Measurements from ENCODE around the gene DNTTIP2.

GRCh38 chr1:93816970-93817678, 61.9 kb downstream of the DNTTIP2 start:
- TF ChIP-seq, protein P1, sequence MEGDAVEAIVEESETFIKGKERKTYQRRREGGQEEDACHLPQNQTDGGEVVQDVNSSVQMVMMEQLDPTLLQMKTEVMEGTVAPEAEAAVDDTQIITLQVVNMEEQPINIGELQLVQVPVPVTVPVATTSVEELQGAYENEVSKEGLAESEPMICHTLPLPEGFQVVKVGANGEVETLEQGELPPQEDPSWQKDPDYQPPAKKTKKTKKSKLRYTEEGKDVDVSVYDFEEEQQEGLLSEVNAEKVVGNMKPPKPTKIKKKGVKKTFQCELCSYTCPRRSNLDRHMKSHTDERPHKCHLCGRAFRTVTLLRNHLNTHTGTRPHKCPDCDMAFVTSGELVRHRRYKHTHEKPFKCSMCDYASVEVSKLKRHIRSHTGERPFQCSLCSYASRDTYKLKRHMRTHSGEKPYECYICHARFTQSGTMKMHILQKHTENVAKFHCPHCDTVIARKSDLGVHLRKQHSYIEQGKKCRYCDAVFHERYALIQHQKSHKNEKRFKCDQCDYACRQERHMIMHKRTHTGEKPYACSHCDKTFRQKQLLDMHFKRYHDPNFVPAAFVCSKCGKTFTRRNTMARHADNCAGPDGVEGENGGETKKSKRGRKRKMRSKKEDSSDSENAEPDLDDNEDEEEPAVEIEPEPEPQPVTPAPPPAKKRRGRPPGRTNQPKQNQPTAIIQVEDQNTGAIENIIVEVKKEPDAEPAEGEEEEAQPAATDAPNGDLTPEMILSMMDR (IDR thresholded peaks at IDR 0.05) = no peak
- no peak for TF ChIP-seq FOXK1 (CRISPR knock-in tag; IDR thresholded peaks at IDR 0.05)
